Activated T-helper 1 cell treated with anti-CD3 and anti-CD28 coated beads, Interleukin-12 subunit alpha, Interleukin-12 subunit beta, Interleukin-2, Interleukin-4 antibody, amounts not matched to agents 30 ng/mL and 10 ng/mL and 1 ng/mL, durations not matched to agents 14 hours and 24 hours and 36 hours (primary cell): ENCODE data around the gene COL9A3. TPM values are rescaled to one million over a fixed set of nuclear protein-coding genes. Genes with fewer than 3 reads are reported as not detected.

Experiments
- DNase-seq: peaks from one replicate; pipeline ENCODE4 v3.0.0; 2021; ENCODE audit warnings: low spot score
- H3K27ac Mint-ChIP-seq: one replicate; pipeline ENCODE4 v1.8.0; 2021; ENCODE audit warnings: mild to moderate bottlenecking, mixed read lengths
- H3K27me3 Mint-ChIP-seq: one replicate; pipeline ENCODE4 v1.8.0; 2022; ENCODE audit warnings: mild to moderate bottlenecking, moderate library complexity, mixed read lengths; ENCODE audit not compliant: insufficient read depth
- H3K36me3 Mint-ChIP-seq: one replicate; pipeline ENCODE4 v1.8.0; 2021; ENCODE audit warnings: low read depth, mixed read lengths
- H3K4me1 Mint-ChIP-seq: one replicate; pipeline ENCODE4 v1.8.0; 2021; ENCODE audit warnings: low read depth, mixed read lengths
- H3K4me3 Mint-ChIP-seq: one replicate; pipeline ENCODE4 v1.8.0; 2021; ENCODE audit warnings: mild to moderate bottlenecking, moderate library complexity, mixed read lengths
- H3K9me3 Mint-ChIP-seq: one replicate; pipeline ENCODE4 v1.8.0; 2021; ENCODE audit warnings: mixed read lengths
- intact Hi-C: fragments of 100-400 bp; cut with micrococcal nuclease; formaldehyde crosslinking; loops from one replicate; pipeline ENCODE4 v1.15.1; 2024
- total RNA-seq: library from RNA; stranded (reverse); gene quantifications from 2 replicates; pipeline ENCODE4 v1.2.3, GENCODE V29; 2022

Gene COL9A3
- total RNA-seq, 1 donor from 2014 or later = not detected

DNA sequence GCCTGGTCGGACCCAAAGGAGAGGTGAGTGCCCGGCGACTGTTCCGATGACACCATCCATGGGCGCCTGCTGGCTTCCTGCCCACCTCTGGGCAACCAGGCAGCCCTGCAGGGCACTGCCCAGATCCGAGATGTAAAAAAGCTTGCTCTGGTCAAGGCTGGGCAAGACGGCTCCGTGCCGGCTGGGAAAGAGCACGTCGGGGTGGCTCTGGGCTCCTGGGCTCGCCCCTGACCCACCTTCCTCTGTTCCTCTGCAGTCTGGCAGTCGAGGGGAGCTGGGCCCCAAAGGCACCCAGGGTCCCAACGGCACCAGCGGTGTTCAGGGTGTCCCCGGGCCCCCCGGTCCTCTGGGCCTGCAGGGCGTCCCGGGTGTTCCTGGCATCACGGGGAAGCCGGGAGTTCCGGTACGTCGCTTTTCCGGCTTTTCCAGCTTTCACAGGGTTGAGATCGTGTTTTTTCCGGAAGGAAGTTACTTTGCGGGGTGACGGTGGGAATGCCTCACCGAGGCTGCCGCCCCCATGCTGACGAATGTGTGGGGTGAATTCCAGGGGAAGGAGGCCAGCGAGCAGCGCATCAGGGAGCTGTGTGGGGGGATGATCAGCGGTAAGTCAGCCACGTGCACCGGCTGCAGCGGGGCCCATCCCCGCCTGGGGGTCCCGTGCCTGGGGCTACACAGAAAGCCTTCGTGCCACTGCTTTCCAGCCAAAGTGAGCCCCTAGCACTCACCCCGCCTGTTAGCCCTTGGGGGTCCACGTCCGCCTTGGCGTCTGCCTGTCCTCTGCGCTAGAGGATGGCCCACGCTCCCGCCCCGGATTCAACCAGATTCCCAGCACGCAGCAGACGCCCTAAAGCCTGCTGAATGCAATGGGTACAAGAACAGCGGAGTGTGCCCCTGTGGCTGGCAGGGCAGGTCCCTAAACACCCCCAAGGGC is 19.3 kb downstream of the COL9A3 start:
- no peaks in the 10 kb centered on the region for H3K36me3 Mint-ChIP-seq
- no peaks in the 10 kb centered on the region for H3K9me3 Mint-ChIP-seq
- H3K4me3 Mint-ChIP-seq = no peak overlapping the region
- H3K27me3 Mint-ChIP-seq = peaks cover 3% of the 10 kb centered on the region
- H3K4me1 Mint-ChIP-seq = peaks cover 10% of the 10 kb centered on the region
- intact Hi-C loops = no loop called here
- DNase-seq = no peak
- H3K27ac Mint-ChIP-seq = no peak overlapping the region

DNA sequence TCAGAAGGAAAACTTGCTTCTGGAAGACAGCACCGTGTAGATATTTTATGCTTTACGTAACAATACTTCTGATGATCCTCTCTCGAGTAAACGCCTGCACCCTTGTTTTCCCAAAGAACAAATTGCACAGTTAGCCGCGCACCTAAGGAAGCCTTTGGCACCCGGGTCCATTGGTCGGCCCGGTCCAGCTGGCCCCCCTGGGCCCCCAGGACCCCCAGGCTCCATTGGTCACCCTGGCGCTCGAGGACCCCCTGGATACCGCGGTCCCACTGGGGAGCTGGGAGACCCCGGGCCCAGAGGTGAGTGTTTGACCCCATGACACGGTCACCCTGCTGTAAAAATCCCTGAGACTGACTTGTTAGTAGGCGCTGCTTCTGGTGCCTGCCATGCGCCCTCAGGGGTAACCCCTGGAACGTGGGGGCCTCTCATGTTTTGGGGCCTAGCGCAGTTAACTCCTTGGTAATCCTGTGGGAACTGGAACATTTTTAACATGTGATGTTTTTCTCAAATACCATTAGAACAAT is 20.2 kb downstream of the COL9A3 start:
- DNase-seq = no peak
- no peak overlapping the region for H3K4me3 Mint-ChIP-seq
- intact Hi-C loops = no loop called here
- no peaks in the 10 kb centered on the region for H3K36me3 Mint-ChIP-seq
- peaks cover 3% of the 10 kb centered on the region for H3K27me3 Mint-ChIP-seq
- H3K9me3 Mint-ChIP-seq = no peaks in the 10 kb centered on the region
- H3K27ac Mint-ChIP-seq = no peak overlapping the region
- peaks cover 10% of the 10 kb centered on the region for H3K4me1 Mint-ChIP-seq

DNA sequence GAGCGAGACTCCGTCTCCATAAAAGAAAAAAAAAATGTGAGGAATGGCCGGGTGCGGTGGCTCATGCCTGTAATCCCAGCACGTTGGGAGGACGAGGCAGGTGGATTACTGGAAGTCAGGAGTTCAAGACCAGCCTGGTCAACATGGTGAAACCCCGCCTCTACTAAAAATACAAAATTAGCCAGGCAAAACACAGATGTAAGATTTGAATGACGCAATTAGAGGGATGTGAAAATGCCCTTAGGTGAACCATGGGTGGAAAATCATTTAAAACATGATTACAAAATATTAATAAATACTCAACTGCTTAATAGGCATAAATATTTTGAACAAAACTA is 20.9 kb downstream of the COL9A3 start:
- Mint-ChIP-seq H3K4me3 (no peak overlapping the region), H3K36me3 (no peaks in the 10 kb centered on the region), H3K27ac (no peak overlapping the region)

DNA sequence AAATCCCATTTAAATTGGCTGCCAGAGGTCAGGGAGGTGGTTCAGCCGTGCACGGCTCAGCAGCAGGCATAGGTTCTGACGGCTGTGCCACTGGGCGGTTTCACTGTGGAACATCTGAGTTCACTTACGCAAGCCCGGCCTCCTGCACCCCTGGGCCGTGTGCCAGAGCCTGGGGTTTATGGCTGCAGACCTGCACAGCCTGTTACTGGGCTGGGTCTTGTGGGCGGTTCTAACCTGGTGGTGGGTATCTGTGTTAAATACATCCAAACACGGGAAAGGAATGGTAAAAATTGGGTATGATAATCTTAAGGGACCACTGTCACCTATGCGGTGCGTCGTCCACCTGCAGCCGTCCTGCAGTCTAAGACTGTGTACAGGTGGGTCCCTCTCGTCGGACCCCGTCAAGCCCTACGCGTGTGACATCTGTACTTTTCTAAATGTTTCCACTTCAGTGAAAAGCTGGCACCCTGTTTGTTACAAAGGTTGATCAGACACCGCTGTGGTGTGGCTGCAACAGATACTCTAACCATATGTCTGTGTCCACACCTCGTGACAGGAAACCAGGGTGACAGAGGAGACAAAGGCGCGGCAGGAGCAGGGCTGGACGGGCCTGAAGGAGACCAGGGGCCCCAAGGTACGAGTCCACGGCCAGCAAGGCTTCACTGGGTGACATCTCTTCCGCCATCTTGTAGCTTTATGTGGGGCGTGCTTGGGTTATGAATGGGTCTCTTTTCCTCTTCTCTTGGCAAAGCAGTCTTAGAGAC is 21.5 kb downstream of the COL9A3 start:
- intact Hi-C loops = no loop called here
- H3K4me3 Mint-ChIP-seq = no peak overlapping the region
- H3K27me3 Mint-ChIP-seq = no peaks in the 10 kb centered on the region
- no peak overlapping the region for H3K27ac Mint-ChIP-seq
- H3K9me3 Mint-ChIP-seq = no peaks in the 10 kb centered on the region
- no peaks in the 10 kb centered on the region for H3K36me3 Mint-ChIP-seq
- H3K4me1 Mint-ChIP-seq = no peaks in the 10 kb centered on the region
- no peak for DNase-seq

More for the DNA sequence above, 20.9 kb downstream of the COL9A3 start:
- intact Hi-C loops = no loop called here
- Mint-ChIP-seq H3K27me3 (peaks cover 3% of the 10 kb centered on the region), H3K9me3 (no peaks in the 10 kb centered on the region), H3K4me1 (peaks cover 3% of the 10 kb centered on the region)
- no peak for DNase-seq

DNA sequence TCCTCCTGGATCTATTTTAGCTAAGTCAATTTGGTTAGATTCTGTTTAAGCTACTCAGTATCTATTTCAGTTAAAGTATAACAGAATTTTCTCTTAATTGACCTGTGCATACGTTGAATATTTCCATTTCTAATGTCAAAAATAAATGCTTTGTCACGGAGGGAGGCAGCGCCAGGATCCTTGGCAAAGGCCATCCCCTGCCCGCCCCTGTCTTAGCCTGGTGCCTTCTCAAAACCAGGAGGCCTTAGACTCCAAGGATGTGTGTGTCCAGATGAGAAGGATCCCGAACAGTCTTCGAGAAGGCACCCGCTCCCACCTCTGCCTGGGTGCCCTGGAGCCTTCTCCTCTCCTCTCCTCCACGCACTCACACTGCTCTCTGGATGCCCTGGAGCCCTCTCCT is 22.4 kb downstream of the COL9A3 start:
- no peak for DNase-seq
- intact Hi-C loops = no loop called here
- H3K9me3 Mint-ChIP-seq = no peaks in the 10 kb centered on the region
- H3K27ac Mint-ChIP-seq = no peak overlapping the region
- H3K4me3 Mint-ChIP-seq = no peak overlapping the region
- H3K27me3 Mint-ChIP-seq = no peaks in the 10 kb centered on the region
- no peaks in the 10 kb centered on the region for H3K36me3 Mint-ChIP-seq
- no peaks in the 10 kb centered on the region for H3K4me1 Mint-ChIP-seq

DNA sequence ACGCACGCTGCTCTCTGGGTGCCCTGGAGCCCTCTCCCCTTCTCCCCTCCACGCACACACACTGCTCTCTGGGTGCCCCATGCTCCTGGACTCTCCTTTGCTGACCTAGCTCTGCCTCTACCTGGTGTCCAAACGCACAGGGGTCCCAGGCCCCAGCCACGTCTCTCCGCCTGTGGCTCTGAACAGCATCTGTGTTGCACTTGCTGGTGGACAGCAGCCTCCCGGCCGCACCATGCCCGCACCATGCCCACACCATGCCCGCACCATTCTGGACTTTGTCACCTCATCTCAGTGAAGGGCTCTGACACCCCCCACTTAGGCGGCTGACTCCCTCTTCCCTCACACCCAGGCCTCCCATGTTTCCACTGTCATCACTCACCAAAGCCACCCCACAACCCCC is 23.0 kb downstream of the COL9A3 start:
- no peak for DNase-seq
- Mint-ChIP-seq H3K4me1 (no peaks in the 10 kb centered on the region), H3K4me3 (no peak overlapping the region), H3K27ac (no peak overlapping the region), H3K36me3 (no peaks in the 10 kb centered on the region), H3K9me3 (no peaks in the 10 kb centered on the region), H3K27me3 (no peaks in the 10 kb centered on the region)
- intact Hi-C loops = no loop called here

DNA sequence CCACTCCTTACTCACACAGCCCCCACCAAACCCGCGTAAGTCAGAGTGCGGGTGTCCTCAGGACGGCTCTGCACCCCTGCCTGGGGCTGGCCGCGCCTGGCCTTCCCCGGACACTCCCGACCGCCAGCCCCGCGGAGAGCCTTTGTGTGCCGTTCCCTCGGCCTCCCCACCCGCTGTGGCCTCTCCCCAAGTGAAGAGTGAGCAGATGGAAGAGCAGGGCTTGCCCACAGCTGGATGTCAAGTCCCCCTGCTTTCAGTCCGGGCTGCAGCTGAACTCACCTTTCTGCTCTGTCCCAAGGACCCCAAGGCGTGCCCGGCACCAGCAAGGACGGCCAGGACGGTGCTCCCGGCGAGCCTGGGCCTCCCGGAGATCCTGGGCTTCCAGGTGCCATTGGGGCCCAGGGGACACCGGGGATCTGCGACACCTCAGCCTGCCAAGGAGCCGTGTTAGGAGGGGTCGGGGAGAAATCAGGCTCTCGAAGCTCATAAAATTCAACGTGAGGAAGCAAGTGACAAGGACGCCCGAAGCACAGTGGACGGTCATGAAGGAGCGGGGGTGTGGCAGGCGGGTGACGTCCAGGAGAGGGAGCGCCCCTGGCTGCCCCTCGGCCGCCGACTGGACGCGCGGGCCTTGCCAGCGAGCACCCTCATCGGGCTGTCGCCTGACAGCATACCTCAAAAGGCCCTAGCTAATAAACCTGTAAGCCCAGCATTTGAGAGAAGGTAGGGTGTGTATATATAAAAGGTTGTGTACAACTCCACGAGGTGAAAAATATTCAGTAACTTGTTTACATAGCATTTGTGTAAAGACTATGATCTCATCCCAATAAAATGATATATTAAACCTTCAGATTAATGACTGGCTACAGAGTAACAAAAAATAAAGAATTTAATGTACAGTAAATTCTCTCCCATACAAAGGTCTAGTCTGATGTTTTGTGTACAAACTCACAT is 23.7 kb downstream of the COL9A3 start:
- Mint-ChIP-seq H3K27ac (no peak overlapping the region), H3K9me3 (no peaks in the 10 kb centered on the region), H3K4me3 (no peak overlapping the region), H3K4me1 (no peaks in the 10 kb centered on the region), H3K27me3 (no peaks in the 10 kb centered on the region), H3K36me3 (no peaks in the 10 kb centered on the region)
- intact Hi-C loops = no loop called here
- no peak for DNase-seq

DNA sequence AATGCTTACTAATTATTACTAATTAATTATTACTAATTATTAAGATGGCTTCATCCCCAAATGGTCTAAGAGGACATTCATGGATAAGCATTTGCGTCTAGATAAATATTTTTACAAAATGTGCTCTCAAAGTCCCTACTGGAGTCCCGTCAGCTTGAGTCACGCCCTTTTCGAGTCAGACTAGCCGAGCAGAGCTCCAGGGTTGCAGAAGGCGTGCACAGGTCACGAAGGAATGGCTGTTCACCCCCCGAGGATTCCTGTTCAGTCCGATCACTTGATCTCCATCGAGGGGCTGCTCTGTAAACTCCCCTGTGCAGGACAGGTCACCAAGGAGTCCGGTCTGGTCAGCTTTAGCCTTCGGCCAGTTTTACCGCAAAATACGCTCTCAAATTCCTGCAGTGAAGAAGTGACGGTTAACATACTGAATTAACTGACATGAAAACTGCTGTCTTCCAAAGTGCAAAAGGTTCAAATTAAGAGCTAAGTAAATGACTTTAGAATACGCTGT is 24.9 kb downstream of the COL9A3 start:
- H3K4me1 Mint-ChIP-seq = no peaks in the 10 kb centered on the region

DNA sequence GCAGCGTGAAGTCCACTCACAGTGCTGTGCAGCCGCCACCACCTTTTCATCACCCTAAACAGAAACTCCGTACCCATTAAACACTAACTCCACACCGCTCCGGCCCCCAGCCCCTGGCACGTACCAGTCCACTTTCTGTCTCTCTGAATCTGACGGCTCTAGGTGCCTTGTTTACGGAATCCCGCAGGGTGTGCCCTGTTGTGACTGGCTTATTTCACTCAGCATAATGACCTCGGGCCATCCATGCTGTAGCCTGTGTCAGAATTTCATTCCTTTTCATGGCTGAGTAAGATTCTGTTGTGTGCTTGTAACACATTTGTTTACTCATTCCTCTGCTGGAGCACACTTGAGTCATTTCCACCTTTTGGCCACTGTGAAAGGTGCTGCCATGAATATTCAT is 26.8 kb downstream of the COL9A3 start:
- Mint-ChIP-seq H3K4me1 (no peaks in the 10 kb centered on the region), H3K36me3 (peaks cover 2% of the 10 kb centered on the region), H3K27ac (no peak overlapping the region), H3K4me3 (no peak overlapping the region), H3K27me3 (no peaks in the 10 kb centered on the region), H3K9me3 (no peaks in the 10 kb centered on the region)
- intact Hi-C loops = no loop called here
- DNase-seq = no peak

More for the DNA sequence above, 24.9 kb downstream of the COL9A3 start:
- intact Hi-C loops = no loop called here
- Mint-ChIP-seq H3K9me3 (no peaks in the 10 kb centered on the region), H3K27me3 (no peaks in the 10 kb centered on the region), H3K36me3 (no peaks in the 10 kb centered on the region), H3K27ac (no peak overlapping the region), H3K4me3 (no peak overlapping the region)
- DNase-seq = no peak

DNA sequence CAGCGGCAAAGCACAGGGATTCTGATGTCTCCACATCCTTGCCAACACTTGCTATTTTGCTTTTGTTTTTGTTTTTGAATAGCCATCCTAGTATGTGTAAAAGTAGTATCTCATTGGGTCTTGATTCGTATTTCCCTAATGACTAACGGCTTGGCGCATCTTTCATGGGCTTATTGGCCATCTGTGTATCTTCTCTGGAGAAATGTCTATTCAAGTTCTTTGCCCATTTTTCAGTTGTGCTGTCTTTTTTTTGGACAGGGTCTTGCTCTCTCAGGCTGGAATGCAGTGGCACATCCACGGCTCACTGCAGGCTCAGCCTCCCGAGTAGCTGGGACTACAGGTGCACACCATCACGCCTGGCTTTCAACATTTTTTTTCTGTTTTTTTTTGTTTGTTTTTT is 27.3 kb downstream of the COL9A3 start:
- H3K4me3 Mint-ChIP-seq = no peak overlapping the region
- H3K9me3 Mint-ChIP-seq = no peaks in the 10 kb centered on the region
- no peaks in the 10 kb centered on the region for H3K27me3 Mint-ChIP-seq
- peaks cover 2% of the 10 kb centered on the region for H3K36me3 Mint-ChIP-seq
- DNase-seq = no peak
- intact Hi-C loops = no loop called here
- no peaks in the 10 kb centered on the region for H3K4me1 Mint-ChIP-seq
- no peak overlapping the region for H3K27ac Mint-ChIP-seq

DNA sequence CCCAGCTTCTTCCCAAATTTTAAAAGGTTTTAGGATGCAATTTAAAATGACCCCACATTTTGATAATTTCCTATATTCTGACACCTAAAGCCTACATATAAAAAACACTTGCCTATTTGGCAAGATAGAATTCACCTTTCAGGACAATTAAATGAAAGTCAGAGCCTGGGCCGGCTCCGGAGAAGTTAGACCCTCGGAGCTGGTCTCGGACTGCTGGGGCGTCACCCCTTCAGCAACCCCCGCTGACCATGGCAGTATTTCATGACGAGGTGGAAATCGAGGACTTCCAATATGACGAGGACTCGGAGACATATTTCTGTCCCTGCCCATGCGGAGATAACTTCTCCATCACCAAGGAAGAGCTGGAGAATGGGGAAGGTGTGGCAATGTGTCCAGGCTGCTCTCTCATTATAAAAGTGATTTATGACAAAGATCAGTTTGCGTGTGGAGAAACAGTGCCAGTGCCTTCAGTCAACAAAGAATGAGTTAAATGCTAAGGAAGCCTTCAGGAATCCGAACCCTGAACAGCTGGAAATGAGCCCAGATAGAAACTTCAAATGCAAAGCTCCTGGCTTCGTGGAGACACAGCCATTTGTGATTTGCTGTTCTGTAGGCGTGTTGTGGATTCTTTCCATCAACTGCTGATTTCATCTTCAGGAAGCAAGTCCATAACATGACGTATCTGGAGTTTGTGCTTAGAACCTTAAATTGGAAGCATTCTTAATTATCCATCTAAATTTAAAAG is 28.7 kb downstream of the COL9A3 start:
- Mint-ChIP-seq H3K36me3 (peaks cover 2% of the 10 kb centered on the region), H3K9me3 (no peaks in the 10 kb centered on the region), H3K4me1 (no peaks in the 10 kb centered on the region), H3K27ac (no peak overlapping the region), H3K4me3 (no peak overlapping the region), H3K27me3 (no peaks in the 10 kb centered on the region)
- intact Hi-C loops = no loop called here
- no peak for DNase-seq
